SK-N-MC (cell line): ENCODE data around the gene EPHX1.

Source experiments
- EZH2 ChIP-seq: fragments of 200-600 bp; sonication (generic); IDR thresholded peaks from one replicate; pipeline ENCODE4 v1.6.1; 2017; ENCODE audit warnings: antibody characterized with exemption
- POLR2AphosphoS5 ChIP-seq: IDR thresholded peaks from 2 replicates; pipeline ENCODE4 v1.6.1; 2012; ENCODE audit warnings: mild to moderate bottlenecking, low read depth, low read length, borderline replicate concordance

GRCh38 chr1:225824533-225824941, 14.6 kb downstream of the EPHX1 start:
- TF ChIP-seq EZH2, result no peak
- TF ChIP-seq POLR2AphosphoS5, result no peak
